Measurements from ENCODE around the gene ANKRD34A. TPM values are rescaled to one million over a fixed set of nuclear protein-coding genes. Genes with fewer than 3 reads are reported as not detected.

Gene ANKRD34A
- total RNA-seq, 1 experiment from 2014 or later = 0.22 TPM

- Mint-ChIP-seq H3K36me3 (no peaks in the 10 kb centered on the region), H3K4me1 (peaks cover 51% of the 10 kb centered on the region), H3K27ac (no peak overlapping the region), H3K9me3 (no peaks in the 10 kb centered on the region), H3K4me3 (peak overlapping the region; percentile 96), H3K27me3 (ENCODE audit: low read depth) (peaks cover 83% of the 10 kb centered on the region)
- DNase-seq (ENCODE audit: low spot score) (peak; percentile 43), ATAC-seq (no peak)
- TF ChIP-seq, protein P1, sequence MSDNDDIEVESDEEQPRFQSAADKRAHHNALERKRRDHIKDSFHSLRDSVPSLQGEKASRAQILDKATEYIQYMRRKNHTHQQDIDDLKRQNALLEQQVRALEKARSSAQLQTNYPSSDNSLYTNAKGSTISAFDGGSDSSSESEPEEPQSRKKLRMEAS (CRISPR knock-in tag; IDR thresholded peaks at IDR 0.05) = peak; percentile 69; the same call in 1 of the 2 replicates
- TF ChIP-seq ZNF416 (CRISPR knock-in tag; IDR thresholded peaks at IDR 0.05) = no peak
- TF ChIP-seq, protein P2, sequence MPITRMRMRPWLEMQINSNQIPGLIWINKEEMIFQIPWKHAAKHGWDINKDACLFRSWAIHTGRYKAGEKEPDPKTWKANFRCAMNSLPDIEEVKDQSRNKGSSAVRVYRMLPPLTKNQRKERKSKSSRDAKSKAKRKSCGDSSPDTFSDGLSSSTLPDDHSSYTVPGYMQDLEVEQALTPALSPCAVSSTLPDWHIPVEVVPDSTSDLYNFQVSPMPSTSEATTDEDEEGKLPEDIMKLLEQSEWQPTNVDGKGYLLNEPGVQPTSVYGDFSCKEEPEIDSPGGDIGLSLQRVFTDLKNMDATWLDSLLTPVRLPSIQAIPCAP (CRISPR knock-in tag; IDR thresholded peaks at IDR 0.05) = 0 out of 2 replicates have a peak, but pooled peaks have one; percentile 50
- no peak for TF ChIP-seq TEAD1 (CRISPR knock-in tag; IDR thresholded peaks at IDR 0.05)
- TF ChIP-seq, protein P3, sequence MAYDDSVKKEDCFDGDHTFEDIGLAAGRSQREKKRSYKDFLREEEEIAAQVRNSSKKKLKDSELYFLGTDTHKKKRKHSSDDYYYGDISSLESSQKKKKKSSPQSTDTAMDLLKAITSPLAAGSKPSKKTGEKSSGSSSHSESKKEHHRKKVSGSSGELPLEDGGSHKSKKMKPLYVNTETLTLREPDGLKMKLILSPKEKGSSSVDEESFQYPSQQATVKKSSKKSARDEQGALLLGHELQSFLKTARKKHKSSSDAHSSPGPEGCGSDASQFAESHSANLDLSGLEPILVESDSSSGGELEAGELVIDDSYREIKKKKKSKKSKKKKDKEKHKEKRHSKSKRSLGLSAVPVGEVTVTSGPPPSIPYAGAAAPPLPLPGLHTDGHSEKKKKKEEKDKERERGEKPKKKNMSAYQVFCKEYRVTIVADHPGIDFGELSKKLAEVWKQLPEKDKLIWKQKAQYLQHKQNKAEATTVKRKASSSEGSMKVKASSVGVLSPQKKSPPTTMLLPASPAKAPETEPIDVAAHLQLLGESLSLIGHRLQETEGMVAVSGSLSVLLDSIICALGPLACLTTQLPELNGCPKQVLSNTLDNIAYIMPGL (CRISPR knock-in tag; IDR thresholded peaks at IDR 0.05) = 0 out of 2 replicates have a peak, but pooled peaks have one; percentile 43
- no peak for TF ChIP-seq AFF4 (CRISPR knock-in tag; IDR thresholded peaks at IDR 0.05; ENCODE audit: borderline replicate concordance)
- no peak for TF ChIP-seq RELA (CRISPR knock-in tag; IDR thresholded peaks at IDR 0.05; ENCODE audit: borderline replicate concordance)
- TF ChIP-seq NFE2L1 (CRISPR knock-in tag; IDR thresholded peaks at IDR 0.05) = peak; percentile 63; the same call in 1 of the 2 replicates
- 0 out of 2 replicates have a peak, but pooled peaks have one; percentile 47 for TF ChIP-seq ZNF121 (CRISPR knock-in tag; IDR thresholded peaks at IDR 0.05)
- 0 out of 2 replicates have a peak, but pooled peaks have one; percentile 17 for TF ChIP-seq FOXP4 (CRISPR knock-in tag; IDR thresholded peaks at IDR 0.05)
- POLR2A ChIA-PET = no interaction called here
- CTCF ChIA-PET = interaction anchor here (1.0 kb wide), 1 partner anchor 69 kb away, joined by 3 read pairs; no protein-coding TSS in a partner anchor
Observed at GRCh38 chr1:145961425-145962156, 2.8 kb downstream of the ANKRD34A start.

GRCh38 chr1:145961109-145961424 lies 3.3 kb downstream of the ANKRD34A start:
- no peak for TF ChIP-seq ETV6 (CRISPR knock-in tag; IDR thresholded peaks at IDR 0.05)
- no peak for TF ChIP-seq ZNF396 (CRISPR knock-in tag; IDR thresholded peaks at IDR 0.05; ENCODE audit: borderline replicate concordance)
- no peak for TF ChIP-seq CBFB (CRISPR knock-in tag; IDR thresholded peaks at IDR 0.05; ENCODE audit: low read depth)
- TF ChIP-seq KAT7 (CRISPR knock-in tag; IDR thresholded peaks at IDR 0.05; ENCODE audit: borderline replicate concordance) = no peak
- TF ChIP-seq MYBL2 (CRISPR knock-in tag; IDR thresholded peaks at IDR 0.05) = no peak
- TF ChIP-seq CTCF (IDR thresholded peaks at IDR 0.05) = no peak
- TF ChIP-seq ATF1 (CRISPR knock-in tag; IDR thresholded peaks at IDR 0.05) = no peak
- TF ChIP-seq IRF2 (CRISPR knock-in tag; IDR thresholded peaks at IDR 0.05; ENCODE audit: borderline replicate concordance, low read depth) = no peak
- no peak for TF ChIP-seq TEAD1 (CRISPR knock-in tag; IDR thresholded peaks at IDR 0.05)
- Mint-ChIP-seq H3K9me3 (no peaks in the 10 kb centered on the region), H3K4me1 (peaks cover 51% of the 10 kb centered on the region), H3K27me3 (ENCODE audit: low read depth) (peaks cover 88% of the 10 kb centered on the region), H3K27ac (peak overlapping the region; percentile 85; the same call in 1 of the 2 replicates), H3K4me3 (peak overlapping the region; percentile 96), H3K36me3 (no peaks in the 10 kb centered on the region)
- POLR2A ChIA-PET = interaction anchor here (0.9 to 1.6 kb wide), 2 partner anchors 34 to 42 kb away, joined by 3 to 6 read pairs; partner anchors contain the start of genes PEX11B and RBM8A
- CTCF ChIA-PET = interaction anchor here (0.9 to 1.6 kb wide), 6 partner anchors 16 to 68 kb away, joined by 3 to 4 read pairs (median 3); no protein-coding TSS in a partner anchor
- ATAC-seq (no peak), DNase-seq (ENCODE audit: low spot score) (no peak)
